NCI-H748 (cell line): Measurements from ENCODE around the gene CLCF1.

Experiments used
- DNase-seq: peaks from one replicate; lab custom pipeline; 2025; ENCODE audit not compliant: unreplicated experiment; lab: John Stamatoyannopoulos, UW

Gene CLCF1

DNA sequence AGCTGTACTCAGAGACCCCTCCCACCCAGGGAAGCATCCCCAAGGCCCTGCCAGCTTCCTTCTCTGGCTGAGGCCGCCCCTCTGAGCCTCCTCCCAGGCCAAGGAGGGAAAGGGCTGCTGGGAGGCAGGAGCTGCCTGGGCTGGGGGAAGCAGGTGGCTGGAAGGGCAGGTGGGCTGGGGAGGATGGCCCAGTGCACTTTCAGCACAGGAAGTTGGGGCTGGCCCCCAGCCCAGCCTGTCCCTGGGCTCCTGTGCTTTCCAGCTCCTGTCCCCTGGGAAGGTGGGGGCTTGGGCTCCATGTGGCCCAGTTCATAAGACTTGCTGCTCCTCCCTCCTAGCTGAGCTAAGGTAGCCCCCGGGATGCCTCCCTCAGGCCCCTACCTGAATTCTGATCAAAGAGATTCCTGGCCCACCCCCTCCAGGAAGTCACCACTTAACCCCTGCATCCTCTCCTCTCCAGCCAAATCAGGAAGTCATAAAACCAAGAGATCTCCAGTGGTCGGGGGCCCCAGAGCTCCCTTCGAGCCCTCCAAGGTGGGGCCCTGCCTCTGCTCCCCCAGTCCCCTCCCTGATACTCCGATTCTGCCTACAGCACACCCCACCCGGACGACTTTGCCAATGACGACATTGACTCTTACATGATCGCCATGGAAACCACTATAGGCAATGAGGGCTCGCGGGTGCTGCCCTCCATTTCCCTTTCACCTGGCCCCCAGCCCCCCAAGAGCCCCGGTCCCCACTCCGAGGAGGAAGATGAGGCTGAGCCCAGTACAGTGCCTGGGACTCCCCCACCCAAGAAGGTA lies 23.4 kb upstream of the CLCF1 start:
- no peak for DNase-seq

DNA sequence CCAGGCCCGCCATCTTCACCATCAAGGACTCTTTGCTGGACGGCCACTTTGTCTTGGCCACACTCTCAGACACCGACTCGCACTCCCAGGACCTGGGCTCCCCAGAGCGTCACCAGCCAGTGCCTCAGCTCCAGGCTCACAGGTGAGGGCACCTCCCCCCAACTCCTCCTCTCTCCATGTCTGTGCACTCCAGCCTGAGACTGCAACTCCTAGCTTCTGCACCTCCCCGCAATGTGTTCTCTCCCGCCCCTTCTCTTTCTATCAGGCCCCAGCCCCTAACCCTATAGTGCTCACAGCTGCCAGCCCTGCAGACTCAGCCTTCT lies 22.8 kb upstream of the CLCF1 start:
- DNase-seq = no peak

DNA sequence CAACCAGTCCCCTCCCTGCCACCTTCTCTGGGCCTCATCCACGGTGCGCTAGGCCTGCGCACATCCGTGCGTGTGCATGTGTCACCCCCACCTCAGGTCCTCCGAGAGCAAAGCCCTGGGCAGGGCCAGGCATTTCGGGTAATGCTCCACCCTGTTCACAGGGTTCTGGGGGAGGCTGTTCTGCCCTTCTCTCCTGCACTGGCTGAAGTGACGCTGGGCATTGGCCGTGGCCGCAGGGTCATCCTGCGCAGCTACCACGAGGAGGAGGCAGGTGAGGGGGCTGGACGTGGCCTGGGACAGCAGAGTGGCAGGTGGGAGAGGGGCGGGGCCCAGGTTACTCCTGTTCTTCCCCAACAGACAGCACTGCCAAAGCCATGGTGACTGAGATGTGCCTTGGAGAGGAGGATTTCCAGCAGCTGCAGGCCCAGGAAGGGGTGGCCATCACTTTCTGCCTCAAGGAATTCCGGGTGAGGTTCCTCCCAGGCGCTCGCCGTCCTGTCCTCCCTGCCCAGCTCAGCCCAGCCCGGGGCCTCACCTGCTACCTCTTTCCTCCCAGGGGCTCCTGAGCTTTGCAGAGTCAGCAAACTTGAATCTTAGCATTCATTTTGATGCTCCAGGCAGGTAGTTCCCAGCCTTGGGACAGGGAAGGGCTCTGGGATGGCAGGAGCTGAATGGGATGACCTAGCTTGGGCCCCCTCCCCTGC lies 22.3 kb upstream of the CLCF1 start:
- no peak for DNase-seq

DNA sequence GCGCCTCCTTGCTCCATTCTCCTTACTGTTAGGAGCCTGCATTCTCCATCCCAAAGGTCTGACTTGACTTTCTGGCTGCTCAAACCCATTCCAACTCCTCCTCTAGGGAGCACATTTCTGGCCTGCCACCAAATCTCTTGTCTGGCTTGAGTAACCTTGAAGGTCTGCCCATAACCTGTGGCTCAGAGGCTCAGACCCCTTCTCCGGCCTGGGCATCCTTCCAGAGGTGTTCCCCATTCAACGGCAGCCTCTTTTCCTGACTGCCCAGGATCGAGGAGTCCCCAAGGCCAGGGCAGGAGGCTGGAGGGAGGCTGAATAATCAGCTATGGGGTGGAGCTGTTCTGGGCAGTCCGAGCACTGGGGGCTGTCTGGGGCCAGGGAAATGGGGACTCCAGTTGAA lies 20.6 kb upstream of the CLCF1 start:
- no peak for DNase-seq

DNA sequence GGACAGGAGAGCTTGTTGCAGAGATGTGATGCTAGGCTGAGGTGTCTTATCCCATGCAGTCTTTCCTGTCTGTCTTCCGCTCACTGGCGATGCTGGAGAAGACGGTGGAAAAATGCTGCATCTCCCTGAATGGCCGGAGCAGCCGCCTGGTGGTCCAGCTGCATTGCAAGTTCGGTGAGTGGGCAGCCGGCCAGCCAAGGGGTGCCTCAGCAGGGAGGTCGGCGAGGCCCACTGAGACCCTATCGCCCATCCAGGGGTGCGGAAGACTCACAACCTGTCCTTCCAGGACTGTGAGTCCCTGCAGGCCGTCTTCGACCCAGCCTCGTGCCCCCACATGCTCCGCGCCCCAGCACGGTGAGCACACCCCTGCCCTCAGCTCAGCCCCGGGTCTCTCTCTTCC lies 20.0 kb upstream of the CLCF1 start:
- DNase-seq = no peak

DNA sequence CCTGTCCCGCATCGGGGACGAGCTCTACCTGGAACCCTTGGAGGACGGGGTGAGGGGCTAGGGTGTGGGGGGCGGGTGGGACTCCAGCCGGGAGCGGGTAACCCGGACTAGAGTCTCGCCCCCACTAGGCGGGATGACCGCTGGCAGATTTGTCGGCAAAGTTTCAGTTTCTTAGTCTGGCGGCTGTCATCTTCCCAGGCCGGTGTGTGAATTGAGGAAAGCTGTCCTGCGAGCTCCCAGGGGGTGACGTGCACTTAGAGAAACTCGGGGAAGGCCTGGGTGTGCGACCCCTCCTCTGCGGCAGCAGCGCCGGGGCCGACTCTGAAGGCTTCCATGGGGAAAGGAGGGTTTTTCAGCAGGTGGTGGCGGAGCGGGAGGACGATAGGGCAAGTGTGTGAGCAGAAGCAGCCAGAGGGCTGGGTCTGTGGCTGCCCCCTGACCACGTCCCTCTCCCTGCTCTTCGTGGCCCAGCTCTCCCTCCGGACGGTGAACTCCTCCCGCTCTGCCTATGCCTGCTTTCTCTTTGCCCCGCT lies 18.9 kb upstream of the CLCF1 start:
- no peak for DNase-seq

DNA sequence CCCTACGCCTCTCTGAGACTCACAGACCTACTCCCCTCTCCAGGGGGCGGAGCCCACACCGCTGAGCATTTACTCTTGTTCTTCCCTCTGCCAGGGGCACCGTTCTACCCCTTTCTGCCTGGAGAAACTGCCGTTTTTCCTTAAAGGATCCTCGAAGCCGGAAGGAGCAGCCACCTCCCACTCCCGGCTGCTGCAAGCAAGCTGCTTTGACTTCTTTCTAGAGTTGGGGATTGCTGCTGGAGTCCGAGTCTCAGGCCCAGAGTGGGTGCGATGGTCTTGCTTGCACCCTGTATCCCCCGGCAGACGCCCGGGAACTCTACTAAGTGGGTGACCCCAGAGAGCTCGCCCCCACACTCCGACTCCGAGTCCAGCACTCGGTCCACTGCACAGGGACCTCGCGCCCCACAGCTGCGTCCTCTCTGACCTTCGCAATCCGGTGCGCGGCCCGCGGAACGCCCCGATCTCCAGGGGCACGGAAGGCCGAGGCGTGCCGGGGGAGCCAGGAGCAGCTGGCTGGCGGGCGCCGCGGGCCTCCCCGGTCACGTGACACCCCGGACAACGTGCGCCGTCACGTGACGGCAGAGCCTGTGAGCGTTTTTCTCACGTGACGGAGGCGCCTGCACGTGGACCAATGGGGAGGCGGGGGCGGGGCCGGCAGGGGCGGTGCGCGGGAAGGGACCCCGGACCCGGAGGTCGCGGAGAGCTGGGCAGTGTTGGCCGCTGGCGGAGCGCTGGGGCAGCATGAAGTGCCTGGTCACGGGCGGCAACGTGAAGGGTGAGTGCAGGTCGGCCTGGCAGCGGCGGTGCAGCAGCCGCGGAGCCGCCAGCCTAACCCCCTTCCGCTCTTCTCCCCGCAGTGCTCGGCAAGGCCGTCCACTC lies 18.1 kb upstream of the CLCF1 start, which contains the start of gene RAD9A:
RAD9A (plus strand) TSS at position 683 of the 879 bp plus-strand sequence; CDS start at position 742, 59 bp downstream.
- DNase-seq = peak; percentile 97

DNA sequence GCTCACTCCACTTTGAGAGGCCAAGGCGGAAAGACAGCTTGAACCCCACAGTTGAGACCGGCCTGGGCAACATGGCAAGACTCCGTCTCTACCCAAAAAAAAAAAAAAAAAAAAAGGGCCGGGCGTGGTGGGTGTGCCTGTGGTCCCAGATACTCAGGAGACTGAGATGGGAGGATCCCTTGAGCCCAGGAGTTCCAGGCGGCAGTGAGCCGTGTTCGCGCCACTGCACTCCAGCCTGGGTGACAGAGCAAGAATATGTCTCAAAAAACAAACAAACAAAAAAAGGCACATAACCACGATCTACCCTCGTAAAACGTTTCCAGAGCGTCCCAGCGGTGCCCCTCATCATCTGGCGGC lies 17.5 kb upstream of the CLCF1 start:
- DNase-seq = no peak

DNA sequence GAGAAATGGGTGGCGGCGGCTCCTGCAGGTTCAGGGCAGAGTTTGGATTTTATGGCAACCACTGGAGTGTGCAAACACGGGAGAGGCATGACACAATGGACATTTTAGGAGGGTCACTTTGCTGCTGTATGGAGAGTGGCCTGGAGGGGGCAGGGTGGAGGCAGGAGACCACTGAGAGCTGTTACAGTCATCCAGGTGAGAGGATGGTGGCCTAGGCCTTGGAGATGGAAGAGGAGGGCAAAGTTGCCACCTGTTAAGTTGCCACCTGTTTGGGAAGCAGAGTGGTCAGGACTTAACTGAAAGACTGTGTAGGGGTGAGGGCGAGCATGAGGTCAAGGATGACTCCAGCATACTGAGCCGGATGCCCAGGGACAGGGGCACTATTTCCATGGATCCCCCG lies 16.1 kb upstream of the CLCF1 start:
- peak; percentile 68 for DNase-seq

DNA sequence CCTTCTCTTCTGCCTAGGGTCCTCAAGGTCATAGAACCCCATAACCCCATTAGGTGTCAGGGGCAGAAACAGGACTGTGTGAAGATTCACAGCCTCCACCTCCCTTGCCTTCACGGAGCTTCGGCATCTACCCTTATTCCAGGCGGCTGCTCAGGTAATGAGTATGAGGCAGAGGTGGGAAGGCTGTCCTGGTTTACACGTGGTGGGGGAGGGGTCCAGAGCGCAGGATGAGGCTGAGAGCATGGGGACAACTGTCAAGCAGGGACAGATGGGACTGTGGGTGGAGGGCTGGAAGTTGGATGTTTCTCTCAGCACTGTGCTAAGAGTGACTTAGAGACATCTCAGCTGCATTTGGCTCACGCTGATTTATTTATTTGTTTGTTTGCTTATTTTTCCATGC lies 14.1 kb upstream of the CLCF1 start:
- no peak for DNase-seq

DNA sequence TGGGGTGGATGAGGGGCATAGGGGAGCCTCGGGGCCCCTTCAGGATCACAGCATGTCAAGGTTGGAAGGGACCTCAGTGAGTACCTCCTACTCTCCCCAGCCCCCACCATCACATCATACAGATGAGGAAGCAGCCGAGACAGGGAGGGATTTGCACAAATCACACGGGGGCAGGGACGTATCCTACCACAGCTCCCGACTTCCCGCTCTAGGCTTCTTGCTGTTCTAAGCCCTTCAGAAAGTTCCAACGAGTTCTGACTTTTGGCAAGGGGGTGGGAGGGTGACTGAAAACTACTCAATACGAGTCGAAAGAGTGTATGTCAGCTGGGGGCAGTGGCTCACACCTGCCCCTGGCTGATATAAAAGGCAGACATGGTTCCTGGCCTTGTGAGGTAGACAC lies 13.7 kb upstream of the CLCF1 start:
- no peak for DNase-seq

DNA sequence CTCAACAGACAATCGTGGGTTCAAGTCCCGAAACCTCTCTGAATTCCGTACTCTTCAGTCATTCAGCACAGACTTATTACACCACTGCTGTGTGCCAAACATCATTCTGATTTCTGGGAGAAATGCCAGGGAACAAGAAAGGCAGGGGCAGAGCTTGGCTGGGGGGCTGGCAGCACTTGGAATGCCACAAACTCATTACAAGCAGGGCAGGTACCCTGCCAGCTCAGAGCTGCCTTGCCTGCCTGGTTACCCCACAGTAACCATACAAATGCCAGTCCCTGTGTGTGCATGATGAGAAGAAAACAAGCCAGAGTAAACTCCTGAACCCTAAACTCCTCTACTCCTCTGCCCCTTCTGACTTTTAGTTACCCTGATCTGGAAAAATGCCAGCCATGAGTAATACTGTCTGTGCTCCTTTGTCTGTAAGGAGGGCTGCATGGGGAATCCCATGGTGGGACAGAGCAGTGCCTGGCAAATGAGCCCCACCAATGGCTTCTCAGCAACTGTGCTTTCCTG lies 11.5 kb upstream of the CLCF1 start:
- no peak for DNase-seq

DNA sequence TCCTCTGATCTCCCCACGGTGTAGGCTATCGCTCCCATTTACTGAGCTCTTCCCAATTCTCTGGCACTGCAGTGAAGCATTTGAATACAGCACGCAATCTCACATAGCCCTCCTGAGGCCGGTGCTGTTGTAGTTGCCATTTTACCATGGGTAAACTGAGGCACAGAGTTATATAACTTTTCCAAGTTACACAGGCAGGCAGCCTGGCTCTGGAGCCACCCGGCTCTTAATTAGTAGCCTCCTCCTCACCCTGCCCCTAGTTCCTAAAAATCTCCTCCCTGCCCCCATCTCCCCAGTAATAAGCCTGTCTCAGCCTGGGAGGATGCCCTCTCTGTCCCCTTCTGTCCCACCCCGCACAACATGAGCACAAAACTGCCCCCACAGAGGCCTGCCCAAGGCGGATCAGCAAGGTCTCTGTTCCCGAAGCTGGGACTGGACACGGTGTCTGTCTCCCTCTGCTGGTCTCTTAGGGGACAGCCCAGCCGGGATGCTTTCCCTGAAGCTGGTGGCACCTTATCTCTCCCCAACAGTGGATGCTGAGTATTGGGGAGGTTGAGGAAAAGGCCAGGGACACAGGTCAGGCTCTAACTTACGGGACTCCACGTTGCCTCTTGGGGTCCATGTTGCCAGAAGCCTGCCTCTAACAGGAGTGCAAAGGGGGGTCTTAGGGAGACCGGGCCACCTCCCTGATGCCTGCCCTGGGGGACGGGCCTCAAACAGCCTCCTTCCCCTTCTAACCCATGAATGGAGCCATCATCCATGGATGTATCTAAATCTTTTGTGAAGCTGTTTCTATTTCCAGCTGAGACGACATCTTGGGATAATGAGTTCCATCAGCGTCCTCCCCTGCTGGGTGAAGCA lies 9.1 kb upstream of the CLCF1 start:
- DNase-seq = peak; percentile 70

DNA sequence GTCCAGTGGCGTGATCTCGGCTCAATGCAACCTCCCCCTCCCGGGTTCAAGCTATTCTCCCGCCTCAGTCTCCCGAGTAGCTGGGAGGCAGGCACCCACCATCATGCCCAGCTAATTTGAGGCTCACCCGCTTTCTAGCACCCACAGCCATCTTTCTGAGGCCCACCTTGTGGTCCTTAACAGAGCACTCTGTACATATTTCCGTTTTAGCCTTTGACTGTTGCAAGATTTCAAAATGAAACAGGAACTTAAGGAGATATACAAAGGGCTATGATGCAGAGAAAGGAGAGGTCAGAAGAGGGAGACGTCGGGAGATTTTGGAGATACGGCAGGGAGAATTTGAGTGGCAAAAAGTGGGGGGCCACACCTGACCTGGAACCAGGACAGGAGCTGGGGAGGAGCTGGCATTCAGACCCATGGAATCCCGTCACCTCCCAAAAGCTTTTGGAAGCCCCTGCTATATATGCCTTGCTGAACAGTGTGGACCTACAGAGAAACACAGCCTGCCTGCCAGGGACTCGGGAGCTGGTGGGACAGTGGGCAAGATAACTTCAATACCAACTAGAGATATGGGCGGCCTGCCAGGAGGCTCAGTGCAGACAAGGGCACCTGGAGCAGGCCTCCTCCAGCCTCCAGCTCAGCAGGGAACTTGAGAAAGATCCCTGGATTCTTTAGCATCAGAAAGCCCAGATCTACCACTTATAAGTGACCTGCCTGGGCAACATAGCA lies 8.0 kb upstream of the CLCF1 start:
- no peak for DNase-seq

DNA sequence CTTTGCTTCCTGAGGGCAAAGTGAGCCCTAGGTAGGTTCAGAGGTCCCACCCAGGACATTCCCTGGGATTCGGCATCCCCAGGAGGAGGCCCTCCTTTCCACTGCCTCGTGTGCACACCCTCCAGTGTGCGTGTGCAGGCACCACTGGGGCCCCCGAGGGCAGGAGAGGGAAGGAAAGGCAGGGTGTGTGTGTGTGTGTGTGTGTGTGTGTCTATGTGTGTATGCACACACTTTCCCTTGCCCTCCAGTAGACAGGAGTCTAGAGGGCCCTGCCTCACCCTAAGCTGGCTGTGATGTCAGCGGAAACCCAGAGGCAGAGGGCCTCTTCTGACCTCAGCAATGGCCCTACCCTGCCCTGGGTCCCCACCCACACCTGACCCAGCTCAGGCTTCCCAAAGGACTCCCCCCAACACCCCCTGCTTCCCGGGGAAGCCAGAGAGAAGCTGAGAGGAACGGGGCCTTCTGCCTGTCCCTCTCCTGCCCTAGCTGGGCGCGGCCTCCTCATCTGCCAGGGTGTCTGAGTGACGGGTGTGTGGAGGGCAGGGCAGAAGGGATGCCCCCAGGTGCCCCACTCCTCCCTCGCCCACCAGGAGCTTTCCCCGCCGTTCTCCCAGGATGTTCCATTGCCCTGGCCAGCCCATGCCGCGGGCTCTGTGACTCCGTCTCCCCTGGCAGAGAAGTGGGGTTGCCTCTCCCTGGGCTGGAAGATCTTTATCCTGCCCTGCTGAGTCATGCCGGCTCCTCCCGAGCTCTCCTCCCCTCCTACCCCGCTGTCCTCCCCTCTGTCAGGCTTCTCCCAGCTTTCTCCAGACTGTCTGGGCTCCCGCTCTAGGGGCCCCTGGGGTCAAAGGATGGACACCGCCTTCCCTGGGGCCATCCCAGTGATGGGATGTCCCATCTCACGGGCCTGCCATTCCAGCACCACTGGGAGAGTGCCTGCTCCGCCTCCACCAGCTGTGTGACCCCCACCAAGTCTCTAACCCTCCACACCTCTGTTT lies 6.0 kb upstream of the CLCF1 start:
- DNase-seq = no peak

DNA sequence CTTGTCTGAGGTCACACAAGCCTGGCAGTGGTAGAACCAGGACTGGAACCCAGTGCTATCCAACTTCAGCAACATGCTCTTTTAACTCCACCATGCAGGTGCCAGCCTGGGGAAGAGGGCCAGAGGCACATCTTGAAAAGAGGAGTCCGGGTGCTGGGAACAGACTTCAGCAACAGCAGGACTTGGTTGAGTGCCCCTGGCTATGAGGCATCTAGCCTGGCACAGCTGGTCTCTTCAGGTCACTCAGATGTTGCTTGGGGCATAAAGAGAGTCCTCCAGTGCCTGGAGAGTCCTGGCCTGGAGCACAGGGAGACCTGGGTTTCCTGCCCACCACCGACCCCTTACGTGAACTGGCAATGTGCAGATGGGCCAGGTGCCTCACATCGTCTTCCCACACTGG lies 5.1 kb upstream of the CLCF1 start:
- no peak for DNase-seq

DNA sequence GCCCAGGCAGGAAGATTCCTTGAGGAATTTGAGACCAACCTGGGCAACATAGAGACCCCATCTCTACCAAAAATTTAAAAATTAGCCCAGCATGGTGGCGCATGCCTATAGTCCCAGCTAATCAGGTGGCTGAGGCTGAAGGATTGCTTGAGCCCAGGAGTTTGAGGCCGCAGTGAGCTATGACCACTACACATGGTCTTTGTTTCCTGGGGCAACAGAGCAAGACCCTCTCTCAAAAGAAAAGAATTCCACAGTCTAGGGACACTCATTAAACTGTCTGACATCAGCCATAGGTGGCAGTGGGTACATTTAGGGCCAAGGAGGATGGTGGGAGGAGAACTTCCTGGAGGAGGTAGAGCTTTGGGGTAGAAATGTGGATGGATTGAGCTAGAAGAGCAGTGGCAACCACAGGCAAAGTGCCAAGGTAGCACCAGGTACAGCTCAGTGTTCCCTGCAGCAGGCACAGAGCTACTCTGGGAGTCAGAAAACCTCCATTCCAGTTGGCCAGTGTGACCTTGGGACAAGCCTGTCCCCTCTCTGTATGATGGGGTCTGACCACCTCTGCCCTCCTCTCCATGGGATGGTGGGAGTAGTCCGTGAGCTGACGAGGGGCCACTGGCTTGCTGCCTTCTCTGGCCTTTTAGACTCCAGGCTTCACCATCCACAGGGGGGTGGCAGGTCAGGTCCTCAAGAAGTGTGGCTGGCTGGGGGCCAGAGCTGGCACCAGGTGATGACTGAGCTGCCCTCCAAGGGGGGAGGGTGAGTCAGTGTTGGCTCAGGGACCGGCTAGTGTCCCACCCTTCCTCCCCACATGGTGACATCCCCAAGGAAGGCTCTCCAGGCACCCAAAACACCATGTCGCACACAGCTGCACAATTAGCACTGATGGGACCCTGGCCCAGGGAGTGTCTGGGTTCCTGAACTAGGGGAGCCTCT lies 3.7 kb upstream of the CLCF1 start:
- DNase-seq = no peak
